DND-41 (cell line): ENCODE results near the gene AFF2.

Experiments
- ATAC-seq: fragments of 200-7000 bp; cut with Tn5 transposase; 3 replicates; pipeline ENCODE4 v1.9.1; 2021; ENCODE audit warnings: low read depth; ENCODE audit not compliant: insufficient read depth
- DNase-seq: peaks from one replicate; pipeline ENCODE4 v3.0.0-alpha.2; 2020
- H2AFZ ChIP-seq: 2 replicates; pipeline ENCODE4 v1.6.0; 2012; ENCODE audit warnings: low read depth, low read length
- H3K27ac ChIP-seq: 2 replicates; pipeline ENCODE4 v1.5.1; 2012; ENCODE audit warnings: low read length, inconsistent platforms
- H3K27me3 ChIP-seq: fragments of 200-600 bp; sonication (generic); 2 replicates; pipeline ENCODE4 v1.6.0; 2012; ENCODE audit warnings: low read length, mild to moderate bottlenecking, inconsistent platforms; ENCODE audit not compliant: insufficient read depth, poor library complexity
- H3K36me3 ChIP-seq: 2 replicates; pipeline ENCODE4 v1.5.1; 2012; ENCODE audit warnings: low read length, inconsistent platforms; ENCODE audit not compliant: insufficient read depth
- H3K4me1 ChIP-seq: 2 replicates; pipeline ENCODE4 v1.5.1; 2012; ENCODE audit warnings: mild to moderate bottlenecking, low read length; ENCODE audit not compliant: insufficient read depth
- H3K4me2 ChIP-seq: 2 replicates; pipeline ENCODE4 v1.6.0; 2012; ENCODE audit warnings: mild to moderate bottlenecking, moderate library complexity, low read length, inconsistent platforms; ENCODE audit not compliant: insufficient read depth
- H3K4me3 ChIP-seq, 2 experiments: fragments of 200-600 bp in 1 of 2; shearing (Covaris generic) in 1 of 2; 2 replicates each; pipeline ENCODE4 v1.5.1; 2012 to 2016; ENCODE audit warnings: inconsistent platforms in 2 of 2, low read length in 2 of 2, mild to moderate bottlenecking in 2 of 2, low read depth in 1 of 2, moderate library complexity in 1 of 2
- H3K79me2 ChIP-seq: 2 replicates; pipeline ENCODE4 v1.6.0; 2012; ENCODE audit warnings: low read length, inconsistent platforms; ENCODE audit not compliant: insufficient read depth
- H3K9ac ChIP-seq: 2 replicates; pipeline ENCODE4 v1.6.0; 2012; ENCODE audit warnings: low read depth, mild to moderate bottlenecking, inconsistent platforms, low read length, moderate library complexity
- H3K9me3 ChIP-seq: 2 replicates; pipeline ENCODE4 v1.5.1; 2012; ENCODE audit warnings: low read length, moderate library complexity, mild to moderate bottlenecking, inconsistent platforms; ENCODE audit not compliant: insufficient read depth, severe bottlenecking
- H4K20me1 ChIP-seq: 2 replicates; pipeline ENCODE4 v1.6.0; 2012; ENCODE audit warnings: low read length; ENCODE audit not compliant: insufficient read depth
- CTCF ChIP-seq: IDR thresholded peaks from 2 replicates; pipeline ENCODE4 v1.5.1; 2012; ENCODE audit warnings: borderline replicate concordance, low read length, moderate library complexity, mild to moderate bottlenecking; ENCODE audit not compliant: poor library complexity, severe bottlenecking; ENCODE audit errors: extremely low read depth
- EZH2 ChIP-seq: IDR thresholded peaks from 3 replicates; pipeline ENCODE4 v1.6.1; 2012; ENCODE audit warnings: borderline replicate concordance, low read depth, mild to moderate bottlenecking, moderate library complexity, low read length, inconsistent platforms; ENCODE audit not compliant: severe bottlenecking

The AFF2 gene

GRCh38 chrX:148672517-148672916 lies 172.1 kb downstream of the AFF2 start:
- Histone ChIP-seq H3K4me3 (no peak overlapping the region), H3K27ac (no peak overlapping the region), H3K4me2 (no peak overlapping the region), H3K36me3 (peaks cover under 1% of the 10 kb centered on the region), H3K27me3 (no peaks in the 10 kb centered on the region), H3K9me3 (peaks cover 15% of the 10 kb centered on the region), H3K79me2 (peaks cover 5% of the 10 kb centered on the region; the same call in 1 of the 2 replicates), H3K9ac (no peak overlapping the region), H2AFZ (no peak overlapping the region), H4K20me1 (no peaks in the 10 kb centered on the region), H3K4me1 (no peaks in the 10 kb centered on the region)
- no peak for DNase-seq
- TF ChIP-seq EZH2: no peak
- no peak for TF ChIP-seq CTCF
- ATAC-seq: no peak

GRCh38 chrX:148681605-148682004 lies 181.2 kb downstream of the AFF2 start:
- ATAC-seq: no peak
- H3K27ac ChIP-seq: no peak overlapping the region
- H3K27me3 ChIP-seq: no peaks in the 10 kb centered on the region
- no peak for TF ChIP-seq EZH2
- TF ChIP-seq CTCF: no peak
- no peaks in the 10 kb centered on the region for H4K20me1 ChIP-seq
- no peak for DNase-seq
- H3K36me3 ChIP-seq: no peaks in the 10 kb centered on the region
- H3K4me1 ChIP-seq: no peaks in the 10 kb centered on the region
- H3K79me2 ChIP-seq: no peaks in the 10 kb centered on the region; the same call in 1 of the 2 replicates
- H3K4me3 ChIP-seq: no peak overlapping the region
- no peak overlapping the region for H3K9ac ChIP-seq
- no peaks in the 10 kb centered on the region for H3K9me3 ChIP-seq
- no peak overlapping the region for H2AFZ ChIP-seq
- no peak overlapping the region for H3K4me2 ChIP-seq

- H4K20me1 ChIP-seq: no peaks in the 10 kb centered on the region
- H3K4me1 ChIP-seq: no peaks in the 10 kb centered on the region
- ATAC-seq (no peak), DNase-seq (no peak)
- H3K9ac ChIP-seq: no peak overlapping the region
- H3K9me3 ChIP-seq: no peaks in the 10 kb centered on the region
- no peak overlapping the region for H3K4me2 ChIP-seq
- no peaks in the 10 kb centered on the region; the same call in 1 of the 2 replicates for H3K79me2 ChIP-seq
- H3K36me3 ChIP-seq: no peaks in the 10 kb centered on the region
- H2AFZ ChIP-seq: no peak overlapping the region
- no peaks in the 10 kb centered on the region for H3K27me3 ChIP-seq
- no peak overlapping the region for H3K27ac ChIP-seq
- no peak overlapping the region for H3K4me3 ChIP-seq
- TF ChIP-seq CTCF: no peak
- TF ChIP-seq EZH2: no peak
Observed at GRCh38 chrX:148682206-148682605, 181.8 kb downstream of the AFF2 start.

GRCh38 chrX:148691456-148691855 lies 191.0 kb downstream of the AFF2 start:
- H2AFZ ChIP-seq: no peak overlapping the region
- peaks cover 3% of the 10 kb centered on the region; the same call in 1 of the 2 replicates for H3K36me3 ChIP-seq
- H3K4me2 ChIP-seq: no peak overlapping the region
- no peak for TF ChIP-seq CTCF
- TF ChIP-seq EZH2: no peak
- DNase-seq (no peak), ATAC-seq (no peak)
- no peaks in the 10 kb centered on the region for H4K20me1 ChIP-seq
- H3K27ac ChIP-seq: no peak overlapping the region
- no peaks in the 10 kb centered on the region for H3K4me1 ChIP-seq
- no peak overlapping the region for H3K4me3 ChIP-seq
- H3K9ac ChIP-seq: no peak overlapping the region
- peaks cover 6% of the 10 kb centered on the region; the same call in 1 of the 2 replicates for H3K79me2 ChIP-seq
- no peaks in the 10 kb centered on the region for H3K9me3 ChIP-seq
- no peaks in the 10 kb centered on the region for H3K27me3 ChIP-seq
